ENCODE measurements around the gene NDST1.

- no peak for TF ChIP-seq CTCF (IDR thresholded peaks at IDR 0.05)
- no peak for TF ChIP-seq POLR2A (IDR thresholded peaks at IDR 0.05)
- no peak for TF ChIP-seq POLR2AphosphoS5 (IDR thresholded peaks at IDR 0.05)
Observed at GRCh38 chr5:150500328-150500841, 7.5 kb upstream of the NDST1 start.
